ENCODE results near the gene AGPAT4. TPM values are rescaled to one million over a fixed set of nuclear protein-coding genes. Genes with fewer than 3 reads are reported as not detected.
A peak's percentile ranks its signal among the peaks of the same experiment; 100 is the strongest.

Gene AGPAT4
- total RNA-seq, 1 experiment from 2014 or later: 10.1 TPM

GRCh38 chr6:161204866-161205557 lies 68.8 kb downstream of the AGPAT4 start:
- POLR2A ChIA-PET (ENCODE audit: low non-redundant PET): no interaction called here
- TF ChIP-seq CTCF (conservative IDR thresholded peaks at IDR 0.05; ENCODE audit: low read depth, low read length) (no peak), EZH2 (IDR thresholded peaks at IDR 0.05; ENCODE audit: borderline replicate concordance, low read depth, low read length, poor library complexity, severe bottlenecking) (no peak)
- DNase-seq (ENCODE audit: low spot score): no peak
- intact Hi-C loops (cut with micrococcal nuclease; ENCODE audit: unreplicated experiment): no loop called here
- Histone ChIP-seq H3K27me3 (replicated peaks; ENCODE audit: insufficient read depth, low read depth, low read length, poor library complexity) (no peaks in the 10 kb centered on the region), H3K36me3 (ENCODE audit: insufficient read depth, low read length, poor library complexity, severe bottlenecking) (no peaks in the 10 kb centered on the region), H3K27ac (ENCODE audit: low read depth, low read length, poor library complexity, severe bottlenecking) (no peak overlapping the region), H3K4me3 (ENCODE audit: low read depth, low read length, poor library complexity, severe bottlenecking) (no peak overlapping the region), H3K9me3 (ENCODE audit: low read depth, low read length, poor library complexity, severe bottlenecking) (peaks cover 5% of the 10 kb centered on the region), H3K4me1 (ENCODE audit: insufficient read depth, low read length, poor library complexity, severe bottlenecking) (no peaks in the 10 kb centered on the region)
- CTCF ChIA-PET: no interaction called here
- BruUV-seq (replicated peaks): no TSS peak

GRCh38 chr6:161200610-161201370 lies 73.1 kb downstream of the AGPAT4 start:
- H3K36me3 ChIP-seq (ENCODE audit: insufficient read depth, low read length, poor library complexity, severe bottlenecking): no peaks in the 10 kb centered on the region
- H3K27me3 ChIP-seq (replicated peaks; ENCODE audit: insufficient read depth, low read depth, low read length, poor library complexity): no peaks in the 10 kb centered on the region
- intact Hi-C loops (cut with micrococcal nuclease; ENCODE audit: unreplicated experiment): no loop called here
- no peaks in the 10 kb centered on the region for H3K9me3 ChIP-seq (ENCODE audit: low read depth, low read length, poor library complexity, severe bottlenecking)
- TF ChIP-seq CTCF (conservative IDR thresholded peaks at IDR 0.05; ENCODE audit: low read depth, low read length): peak; percentile 36; the same call in 1 of the 2 replicates
- no peak for TF ChIP-seq EZH2 (IDR thresholded peaks at IDR 0.05; ENCODE audit: borderline replicate concordance, low read depth, low read length, poor library complexity, severe bottlenecking)
- peaks cover 2% of the 10 kb centered on the region for H3K4me1 ChIP-seq (ENCODE audit: insufficient read depth, low read length, poor library complexity, severe bottlenecking)
- no peak overlapping the region for H3K27ac ChIP-seq (ENCODE audit: low read depth, low read length, poor library complexity, severe bottlenecking)
- CTCF ChIA-PET: no interaction called here
- BruUV-seq (replicated peaks): no TSS peak
- POLR2A ChIA-PET (ENCODE audit: low non-redundant PET): no interaction called here
- DNase-seq (ENCODE audit: low spot score): no peak
- H3K4me3 ChIP-seq (ENCODE audit: low read depth, low read length, poor library complexity, severe bottlenecking): no peak overlapping the region

GRCh38 chr6:161199850-161200249 lies 74.0 kb downstream of the AGPAT4 start:
- TF ChIP-seq EZH2 (IDR thresholded peaks at IDR 0.05; ENCODE audit: borderline replicate concordance, low read depth, low read length, poor library complexity, severe bottlenecking): no peak
- TF ChIP-seq CTCF (conservative IDR thresholded peaks at IDR 0.05; ENCODE audit: low read depth, low read length): no peak
- no peaks in the 10 kb centered on the region for H3K36me3 ChIP-seq (ENCODE audit: insufficient read depth, low read length, poor library complexity, severe bottlenecking)
- intact Hi-C loops (cut with micrococcal nuclease; ENCODE audit: unreplicated experiment): no loop called here
- CTCF ChIA-PET: no interaction called here
- BruUV-seq (replicated peaks): no TSS peak
- H3K27me3 ChIP-seq (replicated peaks; ENCODE audit: insufficient read depth, low read depth, low read length, poor library complexity): no peaks in the 10 kb centered on the region
- POLR2A ChIA-PET (ENCODE audit: low non-redundant PET): no interaction called here
- H3K27ac ChIP-seq (ENCODE audit: low read depth, low read length, poor library complexity, severe bottlenecking): no peak overlapping the region
- H3K4me3 ChIP-seq (ENCODE audit: low read depth, low read length, poor library complexity, severe bottlenecking): no peak overlapping the region
- no peak for DNase-seq (ENCODE audit: low spot score)
- H3K4me1 ChIP-seq (ENCODE audit: insufficient read depth, low read length, poor library complexity, severe bottlenecking): peaks cover 2% of the 10 kb centered on the region
- H3K9me3 ChIP-seq (ENCODE audit: low read depth, low read length, poor library complexity, severe bottlenecking): no peaks in the 10 kb centered on the region

Measured in A673 (cell line).